ENCODE measurements around the gene TNFRSF13B.
"Not testable (repeated sequence)": the region's sequence is repeated elsewhere in the genome, so short reads cannot be mapped to it uniquely, and the experiment has no call there.

TNFRSF13B gene

GRCh38 chr17:16987066-16987829 lies 15.3 kb upstream of the TNFRSF13B start:
- DNase-seq (ENCODE audit: low read depth, low spot score), result no peak

DNA sequence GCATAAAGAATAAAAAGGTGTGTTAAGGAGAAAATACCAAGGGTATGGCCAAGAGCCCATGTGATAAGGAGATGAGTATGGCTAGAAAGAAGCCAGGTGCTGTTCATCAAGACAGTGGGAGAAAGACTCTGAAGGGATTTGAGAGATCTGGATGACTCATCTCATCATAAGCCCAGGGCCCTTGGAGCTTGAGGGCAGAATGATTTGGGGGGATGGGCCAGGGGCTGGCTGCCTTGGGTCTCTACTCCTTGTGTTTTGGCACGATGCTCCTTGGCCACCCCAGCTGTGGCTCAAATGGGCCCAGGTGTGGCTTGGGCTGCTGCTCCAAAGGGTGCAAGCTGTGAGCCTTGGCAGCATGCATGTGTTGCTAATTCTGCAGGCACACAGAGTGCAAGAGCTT lies 14.5 kb upstream of the TNFRSF13B start:
- no peak for DNase-seq (ENCODE audit: low read depth, low spot score)

DNA sequence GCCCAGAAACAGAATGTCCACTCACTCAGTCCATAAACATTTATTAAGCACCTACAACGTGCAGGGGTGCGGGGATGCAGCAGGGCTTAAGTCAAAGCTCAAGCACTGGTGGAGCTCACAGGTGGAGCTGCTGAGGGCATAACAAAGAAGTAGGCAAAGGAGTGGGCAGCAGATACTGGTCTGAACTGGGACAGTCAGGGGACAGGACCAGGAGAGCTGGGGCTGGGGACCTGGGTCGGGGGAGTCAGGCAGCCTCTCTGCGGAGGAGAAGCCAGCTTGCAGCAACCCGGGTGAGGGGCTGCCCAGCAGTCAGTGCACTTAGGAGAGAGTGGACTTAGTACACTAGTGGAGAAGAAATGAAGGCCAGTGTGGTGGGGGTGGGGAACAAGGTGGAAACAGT lies 10.0 kb upstream of the TNFRSF13B start:
- no peak for DNase-seq (ENCODE audit: low read depth, low spot score)

- DNase-seq (ENCODE audit: low read depth, low spot score), result no peak
These were observed 9.2 kb upstream of the TNFRSF13B start for GRCh38 chr17:16980813-16981731.

GRCh38 chr17:16980061-16980460 lies 8.1 kb upstream of the TNFRSF13B start:
- no peak for DNase-seq (ENCODE audit: low read depth, low spot score)

GRCh38 chr17:16979237-16979823 lies 7.4 kb upstream of the TNFRSF13B start:
- not testable (repeated sequence) for DNase-seq (ENCODE audit: low read depth, low spot score)

GRCh38 chr17:16977932-16978331 lies 6.0 kb upstream of the TNFRSF13B start:
- DNase-seq (ENCODE audit: low read depth, low spot score), result no peak

DNA sequence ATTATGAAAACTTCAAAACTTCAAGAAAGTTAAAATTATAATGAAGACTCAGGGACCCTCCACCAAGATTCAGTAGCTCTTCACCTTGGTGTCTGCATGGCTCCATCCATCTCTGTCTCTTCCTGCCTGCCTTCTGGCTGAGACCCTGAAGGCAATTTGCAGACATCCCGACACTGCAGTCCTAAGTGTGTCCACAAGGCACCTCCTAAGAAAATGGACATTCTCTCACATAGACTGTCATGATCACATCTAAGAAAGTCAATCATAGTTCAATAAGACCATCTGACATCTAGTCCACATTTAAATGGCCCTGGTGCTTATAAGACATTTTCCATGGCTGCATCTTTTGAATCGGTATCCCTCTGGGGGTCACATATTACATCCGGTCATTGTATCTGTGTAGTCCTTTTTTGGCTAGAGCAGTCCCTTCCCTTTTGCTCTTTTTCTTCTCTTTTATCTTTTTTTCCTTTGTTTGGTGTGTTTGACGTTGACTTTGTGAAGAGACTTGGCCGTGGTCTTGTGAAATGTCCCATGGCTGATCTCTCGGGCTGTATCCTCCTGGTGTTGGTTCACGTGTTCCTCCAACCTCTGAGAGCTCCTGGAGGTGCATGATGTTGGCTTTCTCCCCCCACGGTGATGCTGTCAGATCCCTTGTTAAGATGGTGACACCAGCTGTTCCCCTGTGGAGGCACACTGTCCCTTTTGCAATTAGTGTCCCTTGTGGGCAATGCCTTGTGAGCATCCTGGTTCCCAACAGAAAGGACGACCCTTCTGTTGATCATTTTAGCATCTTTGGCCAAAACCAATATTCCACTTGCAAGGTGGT lies 5.0 kb upstream of the TNFRSF13B start:
- DNase-seq (ENCODE audit: low read depth, low spot score), result no peak

- no peak for DNase-seq (ENCODE audit: low read depth, low spot score)
These were observed 4.1 kb upstream of the TNFRSF13B start for GRCh38 chr17:16975744-16976625.

- no peak for DNase-seq (ENCODE audit: low read depth, low spot score)
These were observed 3.3 kb upstream of the TNFRSF13B start for GRCh38 chr17:16975277-16975651.

GRCh38 chr17:16974569-16975276 lies 2.8 kb upstream of the TNFRSF13B start:
- DNase-seq (ENCODE audit: low read depth, low spot score), result no peak

GRCh38 chr17:16973760-16974540 lies 2.0 kb upstream of the TNFRSF13B start:
- DNase-seq (ENCODE audit: low read depth, low spot score), result no peak

DNA sequence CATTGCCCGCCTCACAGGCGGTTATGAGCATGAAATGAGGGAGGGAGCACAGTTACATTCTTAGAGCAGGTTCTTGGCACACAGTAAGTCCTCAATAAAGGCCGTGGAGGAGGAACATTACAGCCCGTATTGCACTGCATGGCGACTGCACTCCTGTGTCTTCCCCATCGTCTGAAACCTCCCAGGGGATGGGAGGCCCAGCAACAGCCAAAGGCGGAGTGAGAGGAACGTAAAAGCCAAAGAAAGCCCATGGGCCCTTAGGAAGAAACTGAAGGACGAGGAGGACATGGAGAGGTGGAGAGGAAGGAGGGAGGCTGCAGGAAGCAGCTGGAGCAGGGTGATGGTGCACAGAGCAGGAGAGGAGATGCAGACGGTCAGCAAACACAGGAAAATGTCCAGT lies 1.1 kb upstream of the TNFRSF13B start:
- DNase-seq (ENCODE audit: low read depth, low spot score), result not testable (repeated sequence)

GRCh38 chr17:16972346-16972745 lies 428 bp upstream of the TNFRSF13B start:
- no peak for DNase-seq (ENCODE audit: low read depth, low spot score)

GRCh38 chr17:16969931-16970906 lies 1.7 kb downstream of the TNFRSF13B start:
- DNase-seq (ENCODE audit: low read depth, low spot score), result no peak

GRCh38 chr17:16968786-16969185 lies 3.1 kb downstream of the TNFRSF13B start:
- no peak for DNase-seq (ENCODE audit: low read depth, low spot score)

GRCh38 chr17:16962804-16963203 lies 9.1 kb downstream of the TNFRSF13B start:
- no peak for DNase-seq (ENCODE audit: low read depth, low spot score)

- DNase-seq (ENCODE audit: low read depth, low spot score), result no peak
These were observed 10.1 kb downstream of the TNFRSF13B start for GRCh38 chr17:16961792-16962191.

Data from smooth muscle cell of the brain vasculature (primary cell).